ENCODE results near the gene ORC4. TPM values are rescaled to one million over a fixed set of nuclear protein-coding genes. Genes with fewer than 3 reads are reported as not detected.
"Not testable (repeated sequence)": the region's sequence is repeated elsewhere in the genome, so short reads cannot be mapped to it uniquely, and the experiment has no call there.

The ORC4 gene
- total RNA-seq, 1 donor from 2014 or later: 25.9 TPM

GRCh38 chr2:148014616-148015015, 5.9 kb downstream of the ORC4 start:
- DNase-seq (ENCODE audit: low read depth, low spot score): no peak

- DNase-seq (ENCODE audit: low read depth, low spot score): no peak
Measured at GRCh38 chr2:148013876-148014275, 6.7 kb downstream of the ORC4 start.

GRCh38 chr2:148008411-148008810, 12.1 kb downstream of the ORC4 start:
- DNase-seq (ENCODE audit: low read depth, low spot score): not testable (repeated sequence)

GRCh38 chr2:148007219-148007900, 13.2 kb downstream of the ORC4 start:
- no peak for DNase-seq (ENCODE audit: low read depth, low spot score)

DNA sequence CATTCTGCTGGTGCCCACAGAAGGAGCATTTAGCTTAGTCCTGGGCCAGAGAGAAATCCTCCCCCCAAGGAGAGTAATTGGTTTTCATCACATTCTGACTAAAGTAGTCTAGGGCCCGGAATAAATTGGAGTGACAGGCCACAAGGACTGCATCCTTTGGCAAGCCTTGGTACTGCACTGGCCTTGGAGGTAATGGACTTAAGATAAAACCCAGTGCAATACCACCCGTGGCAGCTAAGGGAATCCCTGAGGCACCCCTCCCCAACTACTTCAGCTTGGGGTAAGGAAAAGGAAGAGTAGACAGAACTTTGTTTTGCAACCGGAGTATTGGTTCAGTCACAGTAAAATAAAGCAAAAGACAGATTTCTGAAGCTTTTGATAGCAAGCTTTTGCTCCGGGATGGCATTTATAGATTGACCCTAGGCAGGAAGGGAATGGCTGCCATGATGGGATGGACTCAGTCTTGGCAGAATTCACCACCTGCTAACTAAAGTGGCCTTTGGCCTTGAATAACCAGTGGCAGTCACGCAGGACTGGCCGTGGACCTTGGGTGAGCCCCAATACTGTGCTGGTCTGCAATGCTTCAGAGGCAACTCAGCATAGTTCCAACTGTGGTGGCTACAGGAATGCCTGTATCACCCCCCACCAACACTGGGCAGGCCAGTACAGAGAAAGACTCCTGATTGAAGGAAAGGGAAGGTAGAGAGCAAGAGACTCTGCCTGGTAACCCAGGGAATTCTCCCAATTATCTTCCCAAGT, 14.1 kb downstream of the ORC4 start:
- no peak for DNase-seq (ENCODE audit: low read depth, low spot score)

- DNase-seq (ENCODE audit: low read depth, low spot score): not testable (repeated sequence)
Measured at GRCh38 chr2:148002420-148002819, 18.1 kb downstream of the ORC4 start.

- no peak for DNase-seq (ENCODE audit: low read depth, low spot score)
Measured at GRCh38 chr2:148000095-148000494, 20.4 kb downstream of the ORC4 start.

- DNase-seq (ENCODE audit: low read depth, low spot score): no peak
Measured at GRCh38 chr2:147999126-147999525, 21.4 kb downstream of the ORC4 start.

DNA sequence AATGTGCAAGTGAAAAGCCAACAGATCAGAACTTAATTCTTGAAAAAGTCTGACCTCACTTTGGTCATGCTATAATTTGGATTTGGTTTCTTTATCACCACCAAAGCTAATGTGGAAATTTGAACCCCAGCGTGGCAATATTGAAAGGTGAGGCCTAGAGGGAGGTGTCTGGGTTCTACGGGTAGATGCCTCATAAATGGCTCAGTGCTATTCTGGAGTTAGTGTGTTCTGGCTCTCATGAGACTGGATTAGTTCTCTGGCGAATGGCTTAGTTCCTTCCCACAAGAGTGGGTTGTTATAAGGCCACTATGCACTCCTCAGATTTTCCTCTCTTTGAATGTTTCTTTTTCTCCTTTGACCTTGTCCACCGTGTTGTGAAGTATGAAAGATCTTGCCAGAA, 22.3 kb downstream of the ORC4 start:
- no peak for DNase-seq (ENCODE audit: low read depth, low spot score)

- no peak for DNase-seq (ENCODE audit: low read depth, low spot score)
Measured at GRCh38 chr2:147996828-147997227, 23.7 kb downstream of the ORC4 start.

GRCh38 chr2:147994965-147995364, 25.6 kb downstream of the ORC4 start:
- DNase-seq (ENCODE audit: low read depth, low spot score): not testable (repeated sequence)

GRCh38 chr2:147989809-147990403, 30.6 kb downstream of the ORC4 start:
- peak; percentile 19 for DNase-seq (ENCODE audit: low read depth, low spot score)

DNA sequence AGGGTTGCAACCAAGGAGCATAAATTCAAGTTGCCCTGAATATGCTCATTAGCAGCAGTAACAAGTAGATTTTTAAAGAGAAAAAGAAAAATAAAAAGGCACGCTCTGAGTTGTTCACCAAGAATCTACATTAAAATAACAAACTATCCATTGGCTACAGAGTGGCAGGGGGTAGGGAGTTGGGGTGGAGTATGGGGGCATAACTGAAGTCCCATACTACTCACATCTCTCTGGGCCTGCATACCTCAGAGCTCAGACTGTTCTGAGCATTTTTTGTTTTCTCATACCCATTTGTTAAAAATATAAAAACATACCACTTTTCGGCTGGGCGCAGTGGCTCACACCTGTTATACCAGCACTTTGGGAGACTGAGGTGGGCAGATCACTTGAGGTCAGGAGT, 31.4 kb downstream of the ORC4 start:
- no peak for DNase-seq (ENCODE audit: low read depth, low spot score)

GRCh38 chr2:147980940-147981528, 39.5 kb downstream of the ORC4 start:
- no peak for DNase-seq (ENCODE audit: low read depth, low spot score)

GRCh38 chr2:147977679-147978078, 42.9 kb downstream of the ORC4 start:
- no peak for DNase-seq (ENCODE audit: low read depth, low spot score)

DNA sequence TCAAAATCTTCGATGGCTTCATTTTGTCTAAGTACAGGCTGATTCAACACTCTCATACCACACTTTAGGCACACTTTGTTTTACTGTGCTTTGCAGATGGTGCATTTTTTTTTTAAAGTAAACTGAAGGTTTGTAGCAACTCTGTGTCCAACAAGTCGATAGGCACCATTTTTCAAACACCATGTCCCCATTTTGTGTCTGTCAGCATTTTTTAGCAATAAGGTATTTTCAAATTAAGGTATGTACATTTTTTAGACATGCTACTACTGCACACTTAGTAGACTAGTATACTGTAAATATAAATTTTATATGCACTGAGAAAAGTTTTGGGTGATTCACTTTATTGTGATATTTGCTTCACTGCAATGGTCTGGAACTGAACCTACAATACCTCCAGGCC, 44.4 kb downstream of the ORC4 start:
- DNase-seq (ENCODE audit: low read depth, low spot score): no peak

GRCh38 chr2:147968571-147968970, 52.0 kb downstream of the ORC4 start:
- DNase-seq (ENCODE audit: low read depth, low spot score): no peak

GRCh38 chr2:147952118-147952517, 68.4 kb downstream of the ORC4 start:
- no peak for DNase-seq (ENCODE audit: low read depth, low spot score)

- DNase-seq (ENCODE audit: low read depth, low spot score): no peak
Measured at GRCh38 chr2:147945660-147946059, 74.9 kb downstream of the ORC4 start.

DNA sequence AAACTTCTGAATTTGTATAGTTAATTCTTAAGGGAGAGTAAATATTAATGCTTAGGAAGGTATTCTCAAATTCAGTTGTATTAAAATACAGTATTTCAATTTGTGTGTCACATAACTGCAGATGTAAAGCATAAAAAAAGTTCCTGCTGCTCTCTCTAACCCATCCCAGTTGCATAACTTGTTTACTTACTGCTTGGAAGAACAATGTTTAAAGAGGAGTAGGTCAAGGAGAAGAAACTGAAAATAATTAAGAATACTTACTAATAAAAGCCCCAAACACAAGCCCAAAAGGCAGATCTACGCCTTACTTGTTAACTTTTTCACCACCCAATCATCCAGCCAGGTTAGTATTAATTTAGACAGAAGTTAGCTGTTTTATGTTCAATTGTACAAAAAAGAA, 81.2 kb downstream of the ORC4 start:
- no peak for DNase-seq (ENCODE audit: low read depth, low spot score)

DNA sequence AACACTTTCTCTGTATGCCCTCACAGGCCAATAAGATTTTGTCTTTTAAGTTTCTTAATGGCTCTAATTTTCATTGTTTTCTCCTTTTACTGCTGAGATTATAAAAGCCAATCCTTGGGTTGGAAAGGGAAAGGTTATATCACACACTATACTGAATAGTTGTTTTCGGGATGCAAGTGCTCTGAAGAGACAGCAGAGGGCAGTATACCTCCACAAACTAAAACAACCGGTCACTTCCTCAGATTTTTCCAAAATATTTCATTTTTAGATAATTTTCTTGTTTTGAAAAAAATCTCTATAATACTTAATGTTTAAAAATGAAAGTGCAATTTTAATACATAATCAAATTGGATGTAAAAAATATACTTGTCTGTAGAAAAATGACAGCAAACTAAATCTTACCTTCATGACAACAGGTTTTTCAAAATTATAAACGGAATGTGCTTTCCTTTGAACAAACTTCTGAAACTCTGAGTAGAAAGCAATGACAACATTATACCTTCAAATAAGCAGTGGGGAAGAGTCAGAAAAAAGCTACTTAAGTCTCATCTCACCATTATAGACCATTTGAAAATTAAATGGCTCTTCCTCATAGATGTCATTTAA, 82.7 kb downstream of the ORC4 start:
- DNase-seq (ENCODE audit: low read depth, low spot score): no peak
